KOPT-K1 (cell line): ENCODE data around the gene MBTPS1.
A peak's percentile ranks its signal among the peaks of the same experiment; 100 is the strongest.

Source experiments
- H3K27ac ChIP-seq: fragments of 200-600 bp; sonication (generic); 2 replicates; pipeline ENCODE4 v1.5.1; 2016; ENCODE audit warnings: antibody characterized with exemption, mild to moderate bottlenecking, low read depth, low read length; ENCODE audit not compliant: poor library complexity, severe bottlenecking
- H3K36me3 ChIP-seq: fragments of 200-600 bp; sonication (generic); 2 replicates; pipeline ENCODE4 v1.5.1; 2017; ENCODE audit warnings: antibody characterized with exemption, mild to moderate bottlenecking, low read length, moderate library complexity; ENCODE audit not compliant: insufficient read depth
- H3K9me3 ChIP-seq: fragments of 200-600 bp; sonication (generic); 2 replicates; pipeline ENCODE4 v1.5.1; 2017; ENCODE audit warnings: antibody characterized with exemption, low read length, mild to moderate bottlenecking; ENCODE audit not compliant: insufficient read depth, poor library complexity, severe bottlenecking

The MBTPS1 gene

GRCh38 chr16:84116720-84117493 is at the start of gene MBTPS1:
Gene MBTPS1 (minus strand): TSS chr16:84116942. CDS start chr16:84101783, 15,159 bp downstream.
- no peaks in the 10 kb centered on the region for H3K9me3 ChIP-seq
- H3K36me3 ChIP-seq, result peaks cover 5% of the 10 kb centered on the region
- peak within 1 kb of the TSS; percentile 83 for H3K27ac ChIP-seq

- Histone ChIP-seq H3K36me3 (no peaks in the 10 kb centered on the region), H3K9me3 (no peaks in the 10 kb centered on the region), H3K27ac (no peak overlapping the region)
Measured at GRCh38 chr16:84165746-84166145, 49.0 kb upstream of the MBTPS1 start.

- Histone ChIP-seq H3K27ac (no peak overlapping the region), H3K9me3 (no peaks in the 10 kb centered on the region), H3K36me3 (no peaks in the 10 kb centered on the region)
Measured at GRCh38 chr16:84161801-84162200, 45.1 kb upstream of the MBTPS1 start.

GRCh38 chr16:84161037-84161436 is 44.3 kb upstream of the MBTPS1 start:
- Histone ChIP-seq H3K9me3 (no peaks in the 10 kb centered on the region), H3K36me3 (no peaks in the 10 kb centered on the region), H3K27ac (no peak overlapping the region)

GRCh38 chr16:84159800-84160199 is 43.1 kb upstream of the MBTPS1 start:
- Histone ChIP-seq H3K9me3 (no peaks in the 10 kb centered on the region), H3K27ac (no peak overlapping the region), H3K36me3 (no peaks in the 10 kb centered on the region)

- no peaks in the 10 kb centered on the region for H3K9me3 ChIP-seq
- H3K27ac ChIP-seq, result no peak overlapping the region
- no peaks in the 10 kb centered on the region for H3K36me3 ChIP-seq
Measured at GRCh38 chr16:84159007-84159406, 42.3 kb upstream of the MBTPS1 start.

- no peaks in the 10 kb centered on the region for H3K36me3 ChIP-seq
- no peak overlapping the region for H3K27ac ChIP-seq
- H3K9me3 ChIP-seq, result no peaks in the 10 kb centered on the region
Measured at GRCh38 chr16:84156342-84156784, 39.6 kb upstream of the MBTPS1 start.

- Histone ChIP-seq H3K36me3 (no peaks in the 10 kb centered on the region), H3K27ac (no peak overlapping the region), H3K9me3 (no peaks in the 10 kb centered on the region)
Measured at GRCh38 chr16:84155771-84156170, 39.0 kb upstream of the MBTPS1 start.

- no peaks in the 10 kb centered on the region for H3K36me3 ChIP-seq
- H3K27ac ChIP-seq, result no peak overlapping the region
- no peaks in the 10 kb centered on the region for H3K9me3 ChIP-seq
Measured at GRCh38 chr16:84155226-84155625, 38.5 kb upstream of the MBTPS1 start.

GRCh38 chr16:84153660-84154214 is 37.0 kb upstream of the MBTPS1 start:
- no peaks in the 10 kb centered on the region for H3K36me3 ChIP-seq
- no peak overlapping the region for H3K27ac ChIP-seq
- H3K9me3 ChIP-seq, result no peaks in the 10 kb centered on the region

- H3K9me3 ChIP-seq, result no peaks in the 10 kb centered on the region
- no peaks in the 10 kb centered on the region for H3K36me3 ChIP-seq
- no peak overlapping the region for H3K27ac ChIP-seq
Measured at GRCh38 chr16:84150926-84151325, 34.2 kb upstream of the MBTPS1 start.

- Histone ChIP-seq H3K36me3 (no peaks in the 10 kb centered on the region), H3K9me3 (no peaks in the 10 kb centered on the region), H3K27ac (peak within 1 kb of the TSS; percentile 72)
Measured at GRCh38 chr16:84144859-84145639, 28.3 kb upstream of the MBTPS1 start, which contains the start of the genes DNAAF1 and HSDL1. Gene DNAAF1 (plus strand): TSS chr16:84145308. CDS start chr16:84145441, 133 bp downstream. Gene HSDL1 (minus strand): TSS chr16:84145177. CDS start chr16:84131321, 13,856 bp downstream.

- H3K27ac ChIP-seq, result peak overlapping the region; percentile 72
- no peaks in the 10 kb centered on the region for H3K9me3 ChIP-seq
- H3K36me3 ChIP-seq, result no peaks in the 10 kb centered on the region
Measured at GRCh38 chr16:84144209-84144858, 27.6 kb upstream of the MBTPS1 start.

GRCh38 chr16:84143784-84144199 is 27.1 kb upstream of the MBTPS1 start:
- Histone ChIP-seq H3K9me3 (no peaks in the 10 kb centered on the region), H3K27ac (peak overlapping the region; percentile 72)

GRCh38 chr16:84143081-84143480 is 26.3 kb upstream of the MBTPS1 start:
- Histone ChIP-seq H3K36me3 (no peaks in the 10 kb centered on the region), H3K9me3 (no peaks in the 10 kb centered on the region), H3K27ac (no peak overlapping the region)

More at GRCh38 chr16:84143784-84144199, 27.1 kb upstream of the MBTPS1 start:
- H3K36me3 ChIP-seq, result no peaks in the 10 kb centered on the region
